H1 (cell line): ENCODE results near the gene COMMD6.

Experiments
- BCL11A ChIP-seq, 2 experiments: IDR thresholded peaks; one replicate each; pipeline ENCODE4 v1.6.1; 2011; ENCODE audit warnings: low read depth in 2 of 2, low read length in 2 of 2, mild to moderate bottlenecking in 2 of 2
- EZH2 ChIP-seq: fragments of 200-600 bp; sonication (generic); IDR thresholded peaks from 2 replicates; pipeline ENCODE4 v1.7.1; 2012; ENCODE audit warnings: low read depth, mild to moderate bottlenecking, moderate library complexity, low read length, inconsistent platforms; ENCODE audit not compliant: severe bottlenecking
- HDAC2 ChIP-seq, 2 experiments: fragments of 300-600 bp in 1 of 2; sonication (generic) in 1 of 2; IDR thresholded peaks; 2 replicates each; pipeline ENCODE4 v1.6.1; 2011 to 2012; ENCODE audit warnings: low read depth in 2 of 2, low read length in 2 of 2, mild to moderate bottlenecking in 2 of 2, moderate library complexity in 2 of 2, borderline replicate concordance in 1 of 2, inconsistent platforms in 1 of 2
- KDM1A ChIP-seq: fragments of 200-600, 300-600 bp; sonication (generic); IDR thresholded peaks from 2 replicates; pipeline ENCODE4 v1.7.1; 2016; ENCODE audit warnings: mild to moderate bottlenecking, low read length, borderline replicate concordance
- TF ChIP-seq, protein P1 (sequence below), 3 experiments: IDR thresholded peaks; 1 replicate in 2 of 3; 2 replicates in 1 of 3; pipeline versions ENCODE4 v1.5.1 to v1.6.1; 2011; ENCODE audit warnings: low read length in 3 of 3, mild to moderate bottlenecking in 3 of 3, inconsistent platforms in 2 of 3, low read depth in 1 of 3, moderate library complexity in 1 of 3; ENCODE audit not compliant: insufficient read depth in 1 of 3; ENCODE audit errors: control extremely low read depth in 1 of 3

DNA sequence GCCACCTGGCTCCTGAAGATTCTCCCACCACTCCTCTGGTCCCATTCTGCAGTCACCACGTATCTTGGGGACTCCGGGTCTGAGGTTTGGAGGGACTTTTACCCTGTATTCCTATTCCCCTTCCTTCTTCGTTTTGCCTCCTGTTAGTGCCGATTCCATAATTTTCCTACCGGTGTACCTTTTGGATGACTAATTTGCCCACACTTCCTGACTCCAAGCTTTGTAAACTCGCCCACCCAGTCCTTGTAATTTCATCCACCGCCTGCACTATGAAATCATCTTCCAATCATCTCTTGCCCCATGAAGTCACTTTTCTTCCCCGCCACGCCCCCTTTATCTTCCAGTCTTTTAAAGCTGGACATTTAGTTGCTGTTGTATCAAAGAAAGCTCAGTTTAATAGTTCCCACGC is 12.5 kb upstream of the COMMD6 start:
- TF ChIP-seq HDAC2 (IDR thresholded peaks at IDR 0.05; ENCODE audit: borderline replicate concordance in 1 of 2, low read depth in 2 of 2, low read length in 2 of 2), result no peak
- no peak for TF ChIP-seq BCL11A (IDR thresholded peaks at IDR 0.05; ENCODE audit: low read depth in 2 of 2, low read length in 2 of 2)
- TF ChIP-seq, protein P1, sequence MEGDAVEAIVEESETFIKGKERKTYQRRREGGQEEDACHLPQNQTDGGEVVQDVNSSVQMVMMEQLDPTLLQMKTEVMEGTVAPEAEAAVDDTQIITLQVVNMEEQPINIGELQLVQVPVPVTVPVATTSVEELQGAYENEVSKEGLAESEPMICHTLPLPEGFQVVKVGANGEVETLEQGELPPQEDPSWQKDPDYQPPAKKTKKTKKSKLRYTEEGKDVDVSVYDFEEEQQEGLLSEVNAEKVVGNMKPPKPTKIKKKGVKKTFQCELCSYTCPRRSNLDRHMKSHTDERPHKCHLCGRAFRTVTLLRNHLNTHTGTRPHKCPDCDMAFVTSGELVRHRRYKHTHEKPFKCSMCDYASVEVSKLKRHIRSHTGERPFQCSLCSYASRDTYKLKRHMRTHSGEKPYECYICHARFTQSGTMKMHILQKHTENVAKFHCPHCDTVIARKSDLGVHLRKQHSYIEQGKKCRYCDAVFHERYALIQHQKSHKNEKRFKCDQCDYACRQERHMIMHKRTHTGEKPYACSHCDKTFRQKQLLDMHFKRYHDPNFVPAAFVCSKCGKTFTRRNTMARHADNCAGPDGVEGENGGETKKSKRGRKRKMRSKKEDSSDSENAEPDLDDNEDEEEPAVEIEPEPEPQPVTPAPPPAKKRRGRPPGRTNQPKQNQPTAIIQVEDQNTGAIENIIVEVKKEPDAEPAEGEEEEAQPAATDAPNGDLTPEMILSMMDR (IDR thresholded peaks at IDR 0.05; ENCODE audit: control extremely low read depth in 1 of 3, insufficient read depth in 1 of 3, low read depth in 1 of 3, low read length in 3 of 3), result no peak
- TF ChIP-seq EZH2, result no peak
- no peak for TF ChIP-seq KDM1A
